Measurements from ENCODE around the gene HGFAC.
A peak's percentile ranks its signal among the peaks of the same experiment; 100 is the strongest.
"Not testable (repeated sequence)": the region's sequence is repeated elsewhere in the genome, so short reads cannot be mapped to it uniquely, and the experiment has no call there.

Gene HGFAC

DNA sequence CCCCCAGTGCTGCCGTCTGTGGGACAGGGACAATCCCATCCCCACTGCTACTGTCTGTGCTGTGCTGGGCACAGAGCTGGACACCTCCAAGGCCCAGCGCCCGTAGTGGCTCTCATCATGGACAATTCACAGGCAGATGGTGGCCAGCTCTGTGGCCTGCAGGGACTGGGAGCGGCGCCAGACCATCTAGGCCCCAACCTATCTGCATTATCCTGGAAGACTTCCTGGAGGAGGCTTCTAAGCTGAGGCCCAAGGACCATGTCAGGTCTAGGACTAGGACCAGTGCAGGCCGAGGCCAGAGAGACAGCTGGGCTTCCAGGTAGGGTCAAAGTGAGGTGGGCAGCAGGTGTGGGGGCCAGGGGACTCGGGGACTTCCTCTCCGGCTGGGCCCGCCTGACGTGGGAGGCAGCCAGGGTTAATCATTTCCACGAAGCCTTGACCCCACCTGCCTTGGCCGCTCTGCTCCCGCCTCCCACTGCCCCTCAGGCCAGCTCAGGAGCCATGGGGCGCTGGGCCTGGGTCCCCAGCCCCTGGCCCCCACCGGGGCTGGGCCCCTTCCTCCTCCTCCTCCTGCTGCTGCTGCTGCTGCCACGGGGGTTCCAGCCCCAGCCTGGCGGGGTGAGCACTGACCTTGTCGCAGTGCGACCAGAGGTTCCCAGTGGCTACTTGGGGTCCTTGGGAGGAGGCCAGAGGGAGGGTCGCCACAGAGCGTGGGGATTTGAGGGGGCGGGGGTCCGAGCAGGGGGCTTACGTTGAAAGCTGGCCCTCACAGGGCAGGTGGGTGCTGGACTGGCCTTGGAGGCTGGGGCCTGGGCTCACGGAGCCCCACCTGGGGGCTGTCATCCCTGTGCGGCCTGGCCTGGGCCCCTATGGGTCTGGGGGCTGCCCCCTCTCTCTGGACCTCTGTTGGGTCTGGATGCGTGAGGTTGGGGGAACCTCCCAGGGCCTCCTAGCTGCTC, at the start of gene HGFAC:
TSS of gene HGFAC (plus strand) at position 468 of the 959 bp plus-strand sequence. CDS start at position 502, 34 bp downstream.
- DNase-seq: no peak

DNA sequence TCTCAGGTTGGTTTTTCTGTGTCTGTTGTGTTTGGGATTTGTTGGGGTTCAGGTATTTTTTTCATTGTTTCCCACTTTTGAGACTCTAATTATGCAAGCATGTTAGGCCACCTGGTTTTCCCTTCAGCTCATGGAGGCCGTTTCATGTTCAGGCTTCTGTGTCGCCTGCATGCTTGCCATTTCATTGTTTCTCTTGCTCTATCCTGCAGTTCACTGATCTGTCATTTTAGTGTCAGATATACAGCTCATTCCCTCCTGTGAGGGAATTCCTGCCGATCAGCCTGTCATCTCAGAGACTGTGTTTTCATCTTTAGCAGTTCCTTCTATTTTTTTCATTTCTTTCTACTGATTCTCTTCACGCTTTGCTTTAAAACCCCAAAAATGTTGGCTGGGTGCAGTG, 49.4 kb upstream of the HGFAC start:
- no peak for DNase-seq

DNA sequence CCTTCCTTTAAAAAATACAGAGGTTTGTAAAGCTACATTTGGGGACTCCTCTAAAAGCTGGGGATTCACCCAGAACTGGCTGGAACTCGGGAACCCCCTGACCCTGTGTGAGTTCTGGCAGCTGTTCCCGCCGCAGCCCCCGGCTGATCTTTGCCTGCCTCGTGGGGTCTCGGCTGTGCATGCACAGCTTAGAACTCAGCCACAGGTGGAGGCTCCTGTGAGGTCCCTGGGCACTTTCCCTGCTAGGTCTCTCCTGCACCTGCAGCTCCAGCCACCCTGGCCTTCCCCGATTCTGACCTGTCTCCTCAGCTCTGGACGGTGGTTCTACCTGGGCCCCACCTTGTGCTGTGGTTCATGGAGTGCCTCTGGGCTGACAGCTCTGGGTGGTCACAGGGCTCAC, 48.6 kb upstream of the HGFAC start:
- no peak for DNase-seq

DNA sequence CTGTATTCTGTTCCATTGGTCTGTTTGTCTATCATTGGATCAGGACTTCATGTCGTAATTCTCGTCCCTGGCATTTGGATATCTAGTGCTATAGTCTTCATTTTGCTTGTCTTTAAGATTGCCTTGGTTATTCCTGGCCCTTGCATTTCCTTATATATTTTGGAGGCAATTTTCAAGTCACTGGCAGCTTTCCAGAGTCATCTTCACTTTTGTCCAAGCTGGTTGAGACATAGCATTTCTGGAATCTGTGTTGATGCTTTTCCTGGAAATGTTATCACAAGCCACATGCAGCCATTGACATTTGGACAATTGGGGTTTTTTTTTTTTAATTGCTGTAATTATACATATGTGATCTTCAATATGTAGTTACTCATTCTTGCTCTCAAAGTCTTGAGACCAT, 45.2 kb upstream of the HGFAC start:
- DNase-seq: no peak

DNA sequence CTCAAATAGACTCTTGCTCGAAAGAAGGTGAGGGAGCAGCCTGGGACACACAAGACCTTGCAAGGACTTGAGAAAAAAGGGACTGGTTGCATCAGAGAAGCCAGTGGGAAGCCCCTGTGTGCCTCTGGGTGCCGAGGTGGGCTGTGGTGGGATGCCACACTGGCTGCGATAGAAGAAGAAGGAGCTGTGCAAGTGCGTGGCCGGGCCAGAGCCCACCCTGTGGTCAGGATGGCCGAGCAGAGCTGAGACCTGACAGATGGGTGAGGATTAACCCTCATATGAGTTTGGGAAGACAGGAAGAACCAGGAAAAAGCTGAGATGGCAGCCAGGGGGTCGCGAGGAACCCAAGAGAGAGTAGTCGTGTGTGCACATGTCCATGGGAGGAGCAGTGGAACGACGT, 44.6 kb upstream of the HGFAC start:
- DNase-seq: no peak

DNA sequence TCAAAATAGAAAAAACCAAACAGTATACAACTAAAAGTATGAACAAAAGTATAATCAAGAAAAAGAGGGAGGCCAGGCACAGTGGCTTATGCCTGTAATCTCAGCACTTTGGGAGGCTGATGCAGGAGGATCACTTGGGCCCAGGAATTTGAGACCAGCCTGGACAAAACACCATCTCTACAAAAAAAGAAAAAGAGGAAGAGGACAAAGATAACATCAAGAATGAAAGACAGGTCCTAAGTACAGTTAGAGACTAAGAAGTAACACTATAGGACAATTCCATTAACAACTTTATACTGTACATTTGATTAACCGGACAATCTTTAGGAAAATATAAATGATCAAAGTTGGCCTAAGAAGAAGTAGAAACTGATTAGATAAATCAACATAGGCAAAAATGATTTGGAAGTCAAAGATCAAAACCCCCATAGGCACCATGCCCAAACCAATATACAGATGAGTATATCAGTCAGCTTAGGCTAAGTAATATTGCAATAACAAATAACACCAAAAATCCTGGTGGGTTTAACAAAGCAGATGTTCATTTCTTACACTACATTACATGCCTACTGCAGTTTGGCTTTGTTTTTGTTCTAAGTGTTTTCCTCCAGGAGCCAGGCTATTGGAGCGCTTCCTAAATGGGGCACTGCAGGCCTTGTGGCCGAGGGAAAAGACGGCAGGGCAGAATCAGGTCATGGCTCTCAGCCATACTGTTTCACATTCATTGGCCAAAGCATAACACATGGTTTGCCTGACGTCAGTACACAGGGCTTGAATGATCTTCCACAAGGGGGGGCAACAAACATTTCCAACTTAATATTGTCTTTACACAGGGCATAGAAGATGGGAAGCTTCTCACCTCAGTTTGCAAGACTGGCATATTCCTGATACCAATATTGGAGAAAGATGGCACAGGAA, 42.2 kb upstream of the HGFAC start:
- peak; percentile 28 for DNase-seq

DNA sequence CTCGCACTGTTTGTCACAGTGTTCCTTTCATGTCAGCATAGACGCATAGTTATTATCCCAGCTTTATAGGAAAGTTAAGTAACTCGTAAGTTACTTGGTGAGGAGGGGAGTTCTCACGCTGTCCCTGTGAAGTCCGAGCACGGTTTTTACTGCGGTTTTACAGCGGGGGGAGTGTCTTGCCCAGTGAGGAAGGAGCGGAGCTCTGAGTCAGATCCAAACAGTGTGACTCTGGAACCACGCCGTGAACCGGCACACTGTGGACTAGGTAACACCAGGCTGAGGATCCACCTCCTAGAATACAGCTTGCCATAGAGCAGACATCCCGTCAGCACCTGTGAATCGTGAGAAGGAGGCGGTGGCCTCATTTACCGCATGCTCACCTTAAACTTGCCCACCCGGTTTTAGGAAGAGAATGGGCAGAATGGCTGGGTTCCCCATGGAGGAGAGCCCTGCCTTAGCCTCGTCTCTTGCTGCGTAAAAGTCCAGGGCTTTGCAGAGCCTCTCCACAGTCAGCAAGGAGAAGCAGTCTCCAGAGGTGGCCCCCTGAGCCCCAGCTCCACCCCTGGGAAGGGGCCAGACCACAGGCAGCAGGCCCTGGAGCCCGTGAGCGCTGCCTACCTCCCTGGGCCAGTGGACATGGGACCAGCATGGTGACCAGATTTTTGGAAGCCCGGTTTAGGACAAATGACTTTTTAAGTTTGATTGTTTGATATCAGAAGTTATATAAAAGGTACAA, 40.2 kb upstream of the HGFAC start:
- DNase-seq: peak; percentile 26

DNA sequence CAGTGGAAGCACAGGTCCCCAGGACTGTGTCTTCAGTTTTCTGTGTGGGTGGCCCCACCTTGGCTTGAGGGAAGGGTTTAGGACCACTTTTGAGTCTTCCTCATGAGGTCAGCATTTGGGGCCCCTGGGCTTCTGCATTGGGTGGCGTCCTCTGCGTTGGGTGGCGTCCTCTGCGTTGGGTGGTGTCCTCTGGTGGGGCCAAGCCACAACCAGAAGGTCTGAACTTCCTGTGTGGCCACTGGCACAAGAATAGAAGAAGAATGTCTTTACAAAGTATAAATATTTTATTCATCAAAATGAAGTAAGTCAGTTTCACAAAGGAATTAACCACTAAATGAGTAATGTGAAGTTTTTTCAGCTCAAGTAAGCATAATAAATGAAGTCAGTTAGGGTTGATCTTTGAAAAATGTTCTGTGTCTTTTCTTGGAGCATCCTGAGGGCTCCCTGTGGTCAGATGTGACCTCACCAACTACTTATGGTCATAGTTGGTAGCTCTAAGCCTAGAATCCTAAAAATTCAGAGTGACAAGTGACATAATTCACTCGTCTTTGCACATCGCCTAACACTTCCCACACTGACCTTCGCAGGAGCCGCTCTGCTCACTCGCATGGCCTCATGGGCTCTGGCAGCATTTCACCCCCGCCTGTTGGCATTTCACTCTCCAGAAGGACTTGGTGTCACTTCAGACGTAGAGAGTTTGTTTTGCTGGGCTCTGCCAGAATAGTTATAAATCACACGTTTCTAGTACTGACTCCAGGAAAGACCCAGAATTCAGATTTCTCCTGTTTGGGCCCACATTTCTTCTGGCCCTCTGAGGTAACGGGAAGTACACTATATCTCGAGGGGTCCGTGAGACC, 39.0 kb upstream of the HGFAC start:
- DNase-seq: peak; percentile 36

DNA sequence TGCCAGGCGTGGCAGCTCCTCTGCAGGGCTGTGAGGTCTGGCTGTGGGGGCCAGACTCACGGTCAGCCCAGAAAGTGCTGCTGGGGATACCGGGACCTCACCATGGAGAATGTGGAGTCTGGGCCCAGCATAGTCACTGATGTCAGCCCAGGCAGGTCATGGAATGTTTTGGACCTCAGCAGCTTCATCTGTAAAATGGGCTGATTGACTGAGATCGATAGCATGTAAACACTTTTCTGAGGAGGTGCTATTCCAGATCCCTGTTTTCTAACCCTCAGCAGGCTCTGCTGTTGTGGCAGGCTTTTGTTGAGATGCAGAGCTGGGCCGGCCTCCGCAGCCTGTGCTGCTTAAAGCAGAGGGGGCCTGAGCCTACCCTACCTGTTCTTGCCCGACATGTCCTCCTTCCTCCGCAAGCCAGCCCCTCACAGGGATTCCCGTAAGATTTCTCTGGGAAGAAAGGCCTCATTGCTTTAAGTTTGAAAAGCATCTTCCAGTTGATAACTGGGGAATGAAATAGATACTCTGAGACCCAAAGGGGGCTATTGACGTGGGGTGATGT, 38.3 kb upstream of the HGFAC start:
- DNase-seq: peak; percentile 18

DNA sequence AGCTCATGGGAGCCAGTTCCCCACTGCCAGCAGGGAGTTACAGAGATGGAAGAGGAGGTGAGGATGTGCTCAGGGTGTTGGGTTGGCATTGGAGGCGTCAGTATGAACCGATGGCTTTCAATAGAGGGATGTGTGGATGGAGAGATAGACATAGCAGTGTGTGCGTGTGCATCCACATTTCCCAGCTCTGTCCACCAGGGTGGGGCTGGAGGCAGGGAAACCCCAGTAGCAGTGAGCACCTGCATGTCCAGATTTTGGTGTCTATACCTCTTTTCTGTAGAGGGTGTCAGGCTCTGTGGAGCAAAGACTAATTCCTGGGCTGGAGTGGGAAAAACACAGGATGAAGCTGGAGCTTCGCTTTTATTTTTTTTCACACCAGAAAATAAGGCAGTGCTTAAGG, 37.2 kb upstream of the HGFAC start:
- DNase-seq: peak; percentile 6

DNA sequence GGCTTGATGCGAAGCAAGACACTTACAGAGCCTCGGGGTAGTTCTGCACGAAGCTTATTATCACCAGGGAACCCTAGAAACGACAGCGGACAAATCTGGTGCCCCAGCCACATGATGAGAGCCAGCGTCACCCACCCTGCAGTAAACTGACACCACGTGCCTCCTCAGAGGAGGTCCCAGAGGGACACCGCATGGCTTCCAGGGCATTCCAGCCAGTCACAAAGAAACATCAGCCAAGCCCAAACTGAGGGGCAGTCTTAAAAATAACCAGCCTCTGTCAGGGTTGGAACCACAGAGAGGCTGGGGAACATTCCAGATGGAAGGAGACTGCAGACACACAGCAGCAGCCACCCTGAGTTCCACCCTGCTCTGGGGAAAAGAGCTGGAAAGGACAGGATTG, 36.6 kb upstream of the HGFAC start:
- peak; percentile 32 for DNase-seq

DNA sequence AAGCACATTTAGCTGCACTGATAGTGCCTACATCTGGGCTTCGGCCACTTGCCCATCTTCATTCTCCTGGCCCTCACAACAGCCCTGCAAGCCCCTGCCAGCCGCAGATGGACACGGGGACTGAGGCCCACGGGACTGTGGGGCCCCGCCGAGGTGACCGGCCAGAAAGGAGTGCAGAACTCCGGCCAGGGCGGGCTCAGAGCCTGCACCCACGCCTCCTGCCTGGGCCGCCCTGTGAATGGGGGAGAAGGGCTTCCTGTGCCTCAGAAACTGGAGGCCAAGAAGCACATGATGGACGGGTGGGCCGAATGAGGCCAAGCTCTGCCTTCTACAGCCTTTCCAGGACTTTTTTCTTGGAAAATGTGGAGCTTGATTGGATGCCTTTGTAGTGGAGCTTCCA, 35.7 kb upstream of the HGFAC start:
- DNase-seq: peak; percentile 19

DNA sequence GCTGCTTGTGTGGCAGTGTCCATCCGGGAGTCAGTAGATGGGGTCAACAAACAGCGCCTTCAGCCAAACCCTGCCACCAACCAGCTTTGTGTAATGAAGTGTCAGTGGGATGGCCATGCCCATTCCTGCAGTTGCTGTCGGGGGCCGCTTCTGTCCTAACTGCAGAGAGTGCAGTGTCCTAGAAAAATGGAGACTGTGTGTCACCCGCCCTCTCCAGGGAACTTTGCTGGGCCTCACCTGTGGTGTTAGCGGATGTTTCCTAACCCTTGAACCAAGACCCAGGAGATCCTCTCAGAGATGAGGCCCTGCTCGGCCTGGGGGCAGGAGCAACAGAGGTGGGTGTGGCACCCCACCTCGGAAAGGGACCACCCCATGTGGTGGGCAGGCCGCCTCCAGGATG, 35.3 kb upstream of the HGFAC start:
- DNase-seq: peak; percentile 10

DNA sequence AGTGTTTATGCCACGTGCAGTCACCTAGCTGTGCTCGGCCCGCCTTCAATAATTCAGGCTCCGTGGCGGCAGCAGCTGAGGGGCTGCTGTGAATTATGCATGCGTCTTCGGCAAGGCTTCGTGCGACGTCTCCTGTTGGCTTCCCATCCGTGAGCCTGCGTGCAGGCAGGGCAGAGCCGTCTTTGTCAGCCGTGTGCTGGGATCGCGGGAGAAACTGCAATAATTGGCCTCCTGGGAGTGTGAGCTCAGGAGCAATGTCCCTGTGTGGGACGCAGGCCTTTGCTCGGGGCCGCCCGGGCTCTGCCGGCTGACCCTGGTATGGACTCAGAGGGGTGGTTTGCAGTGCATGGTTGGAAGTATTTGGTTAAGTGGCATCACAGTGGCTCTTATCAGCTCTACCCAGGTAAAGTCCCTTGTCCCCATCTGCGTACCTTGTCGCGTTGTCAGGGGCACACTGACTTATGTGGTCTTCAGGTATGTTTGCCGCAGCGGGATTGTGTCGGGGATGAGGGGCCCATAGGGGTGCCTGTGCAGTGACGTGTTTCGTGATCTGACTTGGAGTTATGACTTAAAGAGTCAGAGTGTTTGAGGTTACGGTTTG, 34.5 kb upstream of the HGFAC start:
- DNase-seq: peak; percentile 17

DNA sequence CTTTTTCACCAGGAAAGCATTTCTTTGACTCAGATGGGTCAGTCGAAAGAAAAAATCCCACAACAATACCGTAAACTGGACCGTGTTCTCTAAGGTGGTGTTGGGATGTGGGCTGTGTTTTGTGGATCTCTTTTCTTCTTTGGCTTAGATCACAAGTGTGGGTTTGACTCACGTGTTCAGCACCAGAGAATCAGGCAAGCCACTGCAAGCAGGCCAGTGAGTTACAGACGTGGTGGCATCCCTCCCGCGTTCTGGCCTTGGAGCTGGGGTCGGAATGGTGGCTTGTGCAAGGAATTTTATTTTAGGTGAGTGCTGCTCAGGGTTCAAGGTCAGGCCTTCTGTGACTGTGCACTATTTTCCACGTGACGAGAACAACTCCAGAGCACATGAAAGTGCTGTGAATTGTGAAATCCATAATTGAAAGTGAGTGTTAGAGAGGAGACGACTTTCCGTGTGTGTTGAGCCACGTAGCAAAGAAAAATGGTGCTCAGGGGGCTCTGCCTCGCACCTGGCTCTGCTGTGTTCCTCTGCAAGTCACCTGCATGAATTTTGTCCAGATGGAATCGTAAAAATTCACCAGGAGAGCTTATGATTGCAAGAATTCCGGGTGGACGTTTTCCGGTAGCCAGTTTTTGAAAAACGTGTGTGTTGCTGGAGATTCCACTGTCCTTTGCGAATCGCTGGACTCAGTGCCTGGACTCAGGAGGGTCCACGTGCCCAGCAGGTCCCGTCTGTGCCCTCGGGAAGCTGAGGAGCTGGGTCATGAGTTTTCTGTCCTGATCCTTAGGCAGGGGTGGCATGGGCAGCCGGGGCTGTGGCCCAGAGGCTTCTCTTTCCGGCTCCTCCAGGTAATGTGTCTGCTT, 33.6 kb upstream of the HGFAC start:
- peak; percentile 7 for DNase-seq

DNA sequence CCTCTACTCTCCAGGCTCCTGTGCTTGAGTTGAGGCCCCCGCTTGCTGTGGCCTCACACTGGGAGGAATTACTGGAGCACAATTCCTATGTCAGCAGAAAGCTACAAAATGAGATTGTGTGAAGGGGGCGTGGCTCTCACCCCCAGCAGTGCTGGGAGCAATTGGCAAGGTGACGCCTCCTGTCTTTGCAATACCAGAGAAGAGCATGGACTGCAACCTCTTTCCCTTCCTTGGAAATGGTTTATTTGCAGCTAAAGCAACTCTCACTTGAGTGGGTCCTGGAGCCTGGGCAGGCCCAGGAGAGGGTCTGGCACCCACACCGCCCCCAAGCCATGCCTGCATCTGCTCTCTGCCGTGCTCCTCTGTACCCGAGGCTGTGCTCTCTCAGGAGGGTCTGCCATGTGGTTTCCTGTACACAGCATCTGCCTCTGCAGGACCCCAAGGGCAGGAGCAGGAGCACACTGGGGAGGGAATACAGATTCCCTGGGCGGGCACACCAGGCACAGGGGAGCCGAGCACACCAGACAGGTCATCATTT, 32.9 kb upstream of the HGFAC start:
- DNase-seq: peak; percentile 5

DNA sequence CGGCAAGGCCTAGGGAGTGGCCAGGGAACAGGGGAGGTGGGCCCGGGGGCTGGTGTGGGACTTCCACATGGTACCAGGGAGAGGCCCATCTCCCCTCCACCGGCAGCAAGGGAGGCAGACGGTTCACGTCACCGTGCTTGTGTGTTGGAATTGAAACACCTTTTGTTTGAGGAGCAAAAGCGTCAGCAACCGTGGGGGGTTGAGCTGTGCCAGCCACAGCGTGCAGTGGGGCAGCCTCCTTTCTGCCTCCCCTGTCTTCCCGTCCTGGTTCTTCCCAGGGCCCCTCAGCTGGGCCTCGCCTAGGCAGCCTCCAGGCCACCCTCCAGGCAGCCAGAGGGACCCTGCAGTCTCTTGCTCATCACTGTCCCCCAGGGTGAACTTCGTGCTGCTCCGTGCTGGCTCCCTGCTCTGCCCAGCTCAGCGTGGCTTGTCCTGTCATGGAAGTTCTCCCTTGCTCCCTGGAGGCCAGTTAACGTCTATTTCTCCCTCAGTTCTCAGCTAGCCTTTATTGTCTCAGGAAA, 32.1 kb upstream of the HGFAC start:
- peak; percentile 24 for DNase-seq

DNA sequence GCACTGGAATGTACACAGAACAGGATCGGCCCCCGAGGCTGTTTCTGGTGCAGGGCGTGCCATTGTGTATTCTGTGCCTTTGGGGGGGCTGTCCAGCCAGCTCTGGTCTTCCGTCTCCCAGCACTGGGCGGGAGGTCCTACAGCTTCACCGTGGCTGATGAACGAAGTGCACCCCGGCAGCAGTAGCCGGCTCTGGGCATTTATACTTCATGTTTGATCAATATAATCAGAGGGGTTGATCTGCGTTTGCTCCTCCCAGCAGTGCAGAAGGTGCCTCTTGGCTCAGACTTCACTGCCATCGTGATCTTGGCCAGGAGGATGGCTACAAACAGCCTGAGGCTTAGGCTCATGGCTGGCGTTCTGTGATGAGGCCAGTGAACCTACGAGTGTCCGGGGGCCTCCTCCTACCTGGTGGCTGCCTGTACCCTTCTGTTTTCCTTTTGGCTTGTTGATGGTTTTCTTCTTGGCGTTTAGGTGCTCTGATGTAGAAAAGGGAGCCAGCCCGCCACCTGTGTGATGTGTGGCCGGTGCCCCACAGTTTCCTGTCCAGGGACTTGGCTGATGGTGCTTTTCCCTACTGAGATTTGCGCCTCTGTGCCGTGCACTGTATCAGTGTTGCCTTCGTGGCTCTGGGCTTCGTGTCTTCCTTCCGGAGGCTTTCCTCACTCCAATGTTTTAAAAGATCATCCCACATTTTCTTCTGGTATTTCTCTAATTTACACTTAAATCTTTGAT, 31.2 kb upstream of the HGFAC start:
- DNase-seq: peak; percentile 13

DNA sequence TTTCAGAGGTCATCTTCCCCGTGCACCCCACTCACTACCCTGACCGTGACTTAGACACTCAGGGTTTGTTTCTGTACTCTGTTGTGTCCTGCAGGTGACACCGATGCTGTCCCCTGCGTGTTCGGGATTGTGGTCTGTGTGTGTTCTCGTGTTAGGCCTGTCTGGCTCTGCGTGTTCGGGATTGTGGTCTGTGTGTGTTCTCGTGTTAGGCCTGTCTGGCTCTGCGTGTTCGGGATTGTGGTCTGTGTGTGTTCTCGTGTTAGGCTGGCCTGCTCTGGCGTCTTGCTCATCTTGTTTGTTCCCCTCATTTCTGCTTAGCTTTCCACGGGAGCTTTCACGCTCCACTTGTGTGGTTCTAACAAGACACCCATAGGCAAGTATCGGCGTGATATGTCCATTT, 30.6 kb upstream of the HGFAC start:
- DNase-seq: not testable (repeated sequence)

Measured in left hindlimb (tissue), 1 donor.